K562 (cell line): Measurements from ENCODE around the gene DEFB110. TPM values are rescaled to one million over a fixed set of nuclear protein-coding genes. Genes with fewer than 3 reads are reported as not detected.

Source experiments
- ATAC-seq: fragments of 200-7000 bp; cut with Tn5 transposase; 3 replicates; pipeline ENCODE4 v1.9.1; 2020; ENCODE audit warnings: moderate library complexity
- BruUV-seq: library from RNA; stranded (reverse); fragments of 400-500 nt; replicated peaks from 2 replicates; lab custom pipeline; 2021; lab: Mats Ljungman, UMichigan
- CTCF ChIA-PET: fragments of 300-600 bp; formaldehyde crosslinking; extraction: SDS; loops from one replicate; lab custom pipeline; 2021; ENCODE audit warnings: low intra/inter-chr PET ratio; lab: Yijun Ruan, JAX
- POLR2A ChIA-PET: fragments of 300-600, 350-650 bp; sonication (Branson Sonifier 250); formaldehyde crosslinking; extraction: SDS; loops from one replicate; lab custom pipeline; 2021; ENCODE audit warnings: antibody characterized with exemption, inconsistent platforms; lab: Yijun Ruan, JAX
- DNase-seq, 4 experiments: peaks; one replicate each; pipeline versions ENCODE4 v3.0.0 to v3.0.0-alpha.2; 2011 to 2018; ENCODE audit warnings: low spot score in 3 of 4, mixed read lengths in 3 of 4; ENCODE audit errors: extremely low read depth in 1 of 4
- FAIRE-seq: peaks from 2 replicates; lab custom pipeline; 2011; peaks lifted over from hg19 to GRCh38; lab: Jason Lieb, UNC
- H2AFZ ChIP-seq: 2 replicates; pipeline ENCODE4 v1.6.0; 2011; ENCODE audit warnings: low read depth, low read length, control low read depth, inconsistent platforms
- H3K27ac ChIP-seq: fragments of 200-600 bp; 3 replicates; pipeline ENCODE4 v1.8.0; 2011; ENCODE audit warnings: low read depth, mild to moderate bottlenecking, control low read depth, inconsistent platforms, low read length, moderate library complexity, mixed read lengths; ENCODE audit errors: extremely low read depth
- H3K27me3 ChIP-seq, 2 experiments: fragments of 300-600 bp in 1 of 2; 2 replicates in 1 of 2; 3 replicates in 1 of 2; pipeline versions ENCODE4 v1.6.0 to v1.8.0; 2011; ENCODE audit warnings: inconsistent platforms in 2 of 2, low read length in 2 of 2, mild to moderate bottlenecking in 1 of 2, mixed read lengths in 1 of 2, moderate library complexity in 1 of 2; ENCODE audit not compliant: control insufficient read depth in 2 of 2, insufficient read depth in 2 of 2
- H3K36me3 ChIP-seq: fragments of 300-600 bp; 3 replicates; pipeline ENCODE4 v1.8.0; 2011; ENCODE audit warnings: mild to moderate bottlenecking, low read length, inconsistent platforms; ENCODE audit not compliant: control insufficient read depth, insufficient read depth
- H3K4me1 ChIP-seq, 2 experiments: fragments of 200-600 bp in 1 of 2; replicated peaks in 1 of 2; 2 replicates in 1 of 2; 3 replicates in 1 of 2; pipeline versions ENCODE4 v1.5.1 to v1.8.0; 2011; ENCODE audit warnings: inconsistent platforms in 2 of 2, low read length in 2 of 2, mild to moderate bottlenecking in 1 of 2, mixed read lengths in 1 of 2, moderate library complexity in 1 of 2; ENCODE audit not compliant: control insufficient read depth in 2 of 2, insufficient read depth in 2 of 2
- H3K4me2 ChIP-seq: 2 replicates; pipeline ENCODE4 v1.6.1; 2011; ENCODE audit warnings: low read length, control low read depth, inconsistent platforms, mixed read lengths; ENCODE audit not compliant: insufficient read depth
- H3K4me3 ChIP-seq: fragments of 200-600 bp; sonication (generic), shearing (Covaris generic); 2 replicates; pipeline ENCODE4 v1.5.1; 2016; ENCODE audit warnings: control low read depth, inconsistent platforms
- H3K79me2 ChIP-seq: fragments of 200-600 bp; 3 replicates; pipeline ENCODE4 v1.8.0; 2011; ENCODE audit warnings: low read length, inconsistent platforms; ENCODE audit not compliant: control insufficient read depth, insufficient read depth
- H3K9ac ChIP-seq, 2 experiments: 2 replicates each; pipeline versions ENCODE4 v1.6.0 to v1.6.1; 2011; ENCODE audit warnings: low read depth in 2 of 2, low read length in 2 of 2, control low read depth in 1 of 2, inconsistent platforms in 1 of 2, mild to moderate bottlenecking in 1 of 2, mixed read lengths in 1 of 2; ENCODE audit not compliant: insufficient read depth in 1 of 2
- H3K9me1 ChIP-seq: one replicate; pipeline ENCODE4 v1.6.0; 2011; ENCODE audit warnings: inconsistent platforms, mild to moderate bottlenecking, low read length, moderate library complexity; ENCODE audit not compliant: control insufficient read depth, insufficient read depth
- H3K9me3 ChIP-seq: replicated peaks from 2 replicates; pipeline ENCODE4 v1.5.1; 2011; ENCODE audit warnings: low read depth, low read length, inconsistent platforms; ENCODE audit not compliant: control insufficient read depth, insufficient read depth
- H4K20me1 ChIP-seq: replicated peaks from 2 replicates; pipeline ENCODE4 v1.6.1; 2011; ENCODE audit warnings: low read length, inconsistent platforms, mixed read lengths; ENCODE audit not compliant: control insufficient read depth, insufficient read depth
- BCL6 ChIP-seq: fragments of 250-450 bp; sonication (Bioruptor Pico); IDR thresholded peaks from 2 replicates; pipeline ENCODE4 v1.4.0; 2020
- DLX4 ChIP-seq: fragments of 250-450 bp; sonication (Bioruptor Pico); IDR thresholded peaks from 2 replicates; pipeline ENCODE4 v1.6.1; 2021; ENCODE audit warnings: mild to moderate bottlenecking
- GABPB2 ChIP-seq: fragments of 250-450 bp; sonication (Bioruptor Pico); conservative IDR thresholded peaks from 2 replicates; pipeline ENCODE4 v1.5.1; 2021; ENCODE audit warnings: mild to moderate bottlenecking
- MECOM ChIP-seq: fragments of 250-450 bp; sonication (Bioruptor Pico); IDR thresholded peaks from 2 replicates; pipeline ENCODE4 v1.8.0; 2022; ENCODE audit warnings: inconsistent platforms
- MLX ChIP-seq, 2 experiments: fragments of 450-650 bp in 1 of 2; sonication (generic) in 1 of 2; formaldehyde crosslinking; conservative IDR thresholded peaks; 2 replicates each; pipeline versions ENCODE4 v1.4.0 to v1.8.1; 2020 to 2022; ENCODE audit warnings: mild to moderate bottlenecking in 1 of 2, missing genetic modification reagents in 1 of 2
- POLR2G ChIP-seq: fragments of 200-400 bp; formaldehyde crosslinking; IDR thresholded peaks from 2 replicates; pipeline ENCODE4 v1.6.1; 2017; ENCODE audit warnings: low read depth, mild to moderate bottlenecking, antibody characterized with exemption, low read length, moderate library complexity
- POU5F1 ChIP-seq: fragments of 150-350 bp; IDR thresholded peaks from 2 replicates; pipeline ENCODE4 v1.6.1; 2014; ENCODE audit warnings: borderline replicate concordance, low read length, low read depth, mild to moderate bottlenecking; ENCODE audit not compliant: partially characterized antibody
- RBBP5 ChIP-seq: fragments of 200-600 bp; sonication (generic); IDR thresholded peaks from 2 replicates; pipeline ENCODE4 v1.6.1; 2012; ENCODE audit warnings: borderline replicate concordance, mild to moderate bottlenecking, low read length, control low read depth, inconsistent platforms; ENCODE audit not compliant: insufficient read depth, poor library complexity, severe bottlenecking
- SIRT6 ChIP-seq: IDR thresholded peaks from one replicate; pipeline ENCODE4 v1.6.1; 2012; ENCODE audit warnings: low read depth, mild to moderate bottlenecking, control low read depth, inconsistent platforms, low read length, moderate library complexity
- SMAD4 ChIP-seq: fragments of 250-450 bp; sonication (Bioruptor Pico); conservative IDR thresholded peaks from 2 replicates; pipeline ENCODE4 v1.8.0; 2021; ENCODE audit warnings: inconsistent platforms, mild to moderate bottlenecking, moderate library complexity
- SMARCA4 ChIP-seq: fragments of 450-650 bp; IDR thresholded peaks from 2 replicates; pipeline ENCODE4 v1.6.1; 2016
- TAF1 ChIP-seq: IDR thresholded peaks from 2 replicates; pipeline ENCODE4 v1.6.1; 2011; ENCODE audit warnings: mild to moderate bottlenecking, low read length, moderate library complexity; ENCODE audit not compliant: insufficient read depth, control insufficient read depth, severe bottlenecking; ENCODE audit errors: extremely low read depth
- TCF7L2 ChIP-seq: fragments of 150-350 bp; IDR thresholded peaks from 2 replicates; pipeline ENCODE4 v1.6.1; 2016; ENCODE audit warnings: low read depth, mild to moderate bottlenecking, low read length, moderate library complexity
- TSHZ1 ChIP-seq: fragments of 250-450 bp; sonication (Bioruptor Pico); IDR thresholded peaks from 2 replicates; pipeline ENCODE4 v1.4.0; 2020; ENCODE audit warnings: mild to moderate bottlenecking, moderate library complexity
- ZC3H4 ChIP-seq: sonication (generic); formaldehyde crosslinking; IDR thresholded peaks from 2 replicates; pipeline ENCODE4 v1.9.0; 2021; ENCODE audit warnings: missing genetic modification reagents, borderline replicate concordance
- ZKSCAN3 ChIP-seq: fragments of 250-450 bp; sonication (Bioruptor Pico); IDR thresholded peaks from 2 replicates; pipeline ENCODE4 v1.4.0; 2020
- ZNF740 ChIP-seq, 3 experiments: fragments of 200-800 bp in 1 of 3; sonication (Bioruptor generic) in 1 of 3; sonication (generic) in 1 of 3; formaldehyde crosslinking in 1 of 3; IDR thresholded peaks; 2 replicates each; pipeline versions ENCODE4 v1.6.1 to v1.8.0; 2016 to 2022; ENCODE audit warnings: mild to moderate bottlenecking in 2 of 3, missing compliant biosample characterization in 2 of 3, missing genetic modification characterization in 2 of 3, missing genetic modification reagents in 1 of 3
- WGBS: fragments of 100-300 bp; shearing (Covaris generic); methylation state at CpG from one replicate; pipeline ENCODE4 v1.1.6; 2016; ENCODE audit warnings: low coverage, mixed read lengths; ENCODE audit not compliant: insufficient coverage; ENCODE audit errors: missing lambda C conversion rate; 5-methylcytosine and 5-hydroxymethylcytosine counted together
- in situ Hi-C: fragments of 300-500 bp; cut with MboI; formaldehyde crosslinking; loops from 4 replicates; pipeline ENCODE4 v1.15.0; 2018; ENCODE audit warnings: inconsistent platforms, mixed read lengths
- intact Hi-C: fragments of 100-400 bp; cut with micrococcal nuclease; formaldehyde crosslinking; loops from 2 replicates; pipeline ENCODE4 v1.14.2; 2022
- polyA plus RNA-seq, 8 experiments: library from polyadenylated mRNA; depleted of rRNA in 4 of 8; stranded (reverse) in 5 of 8; unstranded in 3 of 8; fragments of >200 nt; fragmentation: Nextera tagmentation in 2 of 8; fragmentation: Illumina TruSeq in 1 of 8; extraction: Ambion mirVana in 2 of 8; extraction: Trizol in 1 of 8; gene quantifications; 2 replicates each; pipeline versions ENCODE4 v1.2.1 to v1.2.3, GENCODE V29; 2011 to 2014; ENCODE audit warnings: inconsistent platforms in 1 of 8, missing spikeins in 1 of 8
- total RNA-seq, 7 experiments: library from RNA; depleted of rRNA in 6 of 7; stranded (reverse); fragments of >200 nt in 6 of 7; fragmentation: Illumina TruSeq in 2 of 7; extraction: Trizol in 2 of 7; gene quantifications; 2 replicates each; pipeline versions ENCODE4 v1.2.1 to v1.2.3, GENCODE V29; 2011 to 2021; ENCODE audit warnings: low replicate concordance in 1 of 7

DEFB110 gene
- total and polyA plus RNA-seq, 9 of the 15 experiments (the other 6 are each of a cell fraction or from before 2014, with no cell fraction given): not detected

- in situ Hi-C loops: no loop called here
- WGBS: 6% methylated on average over 2 of the region's 2 CpGs
- Histone ChIP-seq H3K4me1 (no peaks in the 10 kb centered on the region; a peak in 1 of 5 replicates), H3K4me2 (no peak overlapping the region), H2AFZ (no peak overlapping the region), H3K9ac (no peak overlapping the region), H3K9me1 (no peaks in the 10 kb centered on the region), H3K36me3 (no peaks in the 10 kb centered on the region), H3K27ac (no peak overlapping the region), H3K27me3 (no peaks in the 10 kb centered on the region), H3K79me2 (no peaks in the 10 kb centered on the region), H3K9me3 (no peaks in the 10 kb centered on the region), H3K4me3 (no peak overlapping the region), H4K20me1 (no peaks in the 10 kb centered on the region)
- FAIRE-seq: no peak
- ChIA-PET CTCF (no interaction called here), POLR2A (no interaction called here)
- TF ChIP-seq POU5F1: no peak
- TF ChIP-seq TCF7L2: no peak
- TF ChIP-seq GABPB2 (CRISPR knock-in tag): no peak
- TF ChIP-seq MECOM (CRISPR knock-in tag): no peak
- TF ChIP-seq SMAD4: no peak
- no peak for TF ChIP-seq SMARCA4
- TF ChIP-seq MLX (CRISPR knock-in tag; conservative IDR thresholded peaks at IDR 0.05): no peak
- TF ChIP-seq SIRT6: no peak
- TF ChIP-seq ZNF740 (CRISPR knock-in tag; IDR thresholded peaks at IDR 0.05): no peak
- no peak for TF ChIP-seq ZNF740 (tag; IDR thresholded peaks at IDR 0.05)
- no peak for TF ChIP-seq ZC3H4 (CRISPR knock-in tag)
- TF ChIP-seq RBBP5: no peak
- TF ChIP-seq BCL6 (CRISPR knock-in tag): no peak
- no peak for TF ChIP-seq TSHZ1 (CRISPR knock-in tag)
- TF ChIP-seq DLX4 (CRISPR knock-in tag): no peak
- TF ChIP-seq ZKSCAN3 (CRISPR knock-in tag): no peak
- no peak for TF ChIP-seq TAF1
- TF ChIP-seq POLR2G: no peak
- ATAC-seq: no peak
- intact Hi-C loops: no loop called here
- no peak for DNase-seq
- no TSS peak for BruUV-seq
Observed at GRCh38 chr6:49982046-49982445, 39.7 kb downstream of the DEFB110 start.
